OCI-M2 (cell line): ENCODE results near the gene SCFD2.
"Not testable (repeated sequence)": the region's sequence is repeated elsewhere in the genome, so short reads cannot be mapped to it uniquely, and the experiment has no call there.

Experiments used
- DNase-seq: peaks from one replicate; lab custom pipeline; 2025; ENCODE audit not compliant: unreplicated experiment; lab: John Stamatoyannopoulos, UW

The SCFD2 gene

GRCh38 chr4:53240573-53240972 is 125.3 kb downstream of the SCFD2 start:
- DNase-seq: no peak

- not testable (repeated sequence) for DNase-seq
Observed at GRCh38 chr4:53238352-53238751, 127.5 kb downstream of the SCFD2 start.

GRCh38 chr4:53237811-53238210 is 128.1 kb downstream of the SCFD2 start:
- not testable (repeated sequence) for DNase-seq

- DNase-seq: not testable (repeated sequence)
Observed at GRCh38 chr4:53236624-53237023, 129.2 kb downstream of the SCFD2 start.

GRCh38 chr4:53235547-53235946 is 130.3 kb downstream of the SCFD2 start:
- no peak for DNase-seq

- DNase-seq: no peak
Observed at GRCh38 chr4:53234669-53235068, 131.2 kb downstream of the SCFD2 start.

GRCh38 chr4:53234111-53234510 is 131.8 kb downstream of the SCFD2 start:
- no peak for DNase-seq

GRCh38 chr4:53233114-53233795 is 132.6 kb downstream of the SCFD2 start:
- DNase-seq: no peak

- no peak for DNase-seq
Observed at GRCh38 chr4:53232371-53232770, 133.5 kb downstream of the SCFD2 start.

- DNase-seq: no peak
Observed at GRCh38 chr4:53228036-53228435, 137.8 kb downstream of the SCFD2 start.

GRCh38 chr4:53227451-53227850 is 138.4 kb downstream of the SCFD2 start:
- DNase-seq: no peak

- no peak for DNase-seq
Observed at GRCh38 chr4:53221832-53222480, 143.9 kb downstream of the SCFD2 start.

- DNase-seq: not testable (repeated sequence)
Observed at GRCh38 chr4:53219148-53219547, 146.7 kb downstream of the SCFD2 start.

GRCh38 chr4:53208753-53209152 is 157.1 kb downstream of the SCFD2 start:
- no peak for DNase-seq

GRCh38 chr4:53205970-53206369 is 159.9 kb downstream of the SCFD2 start:
- no peak for DNase-seq

GRCh38 chr4:53199356-53199755 is 166.5 kb downstream of the SCFD2 start:
- no peak for DNase-seq

- no peak for DNase-seq
Observed at GRCh38 chr4:53197772-53198142, 168.1 kb downstream of the SCFD2 start.

- peak; percentile 10 for DNase-seq
Observed at GRCh38 chr4:53196882-53197771, 168.7 kb downstream of the SCFD2 start.

- DNase-seq: no peak
Observed at GRCh38 chr4:53195815-53196661, 169.8 kb downstream of the SCFD2 start.

GRCh38 chr4:53194727-53195126 is 171.1 kb downstream of the SCFD2 start:
- DNase-seq: no peak

GRCh38 chr4:53193111-53193510 is 172.8 kb downstream of the SCFD2 start:
- no peak for DNase-seq
